Gastrocnemius medialis (tissue), 4 donors: ENCODE data around the gene TALDO1.

Experiments used
- CTCF ChIP-seq, 5 experiments: fragments of 450-650 bp in 3 of 5; fragments of 200-600 bp in 2 of 5; sonication (generic) in 2 of 5; IDR thresholded peaks in 4 of 5; conservative IDR thresholded peaks in 1 of 5; 1 replicate in 4 of 5; 2 replicates in 1 of 5; pipeline ENCODE4 v1.5.1; 2016 to 2019; ENCODE audit warnings: antibody characterized with exemption in 5 of 5, mild to moderate bottlenecking in 3 of 5, moderate library complexity in 3 of 5
- POLR2A ChIP-seq, 2 donors: fragments of 450-650 bp; IDR thresholded peaks; one replicate each; pipeline ENCODE4 v1.6.1; 2017; ENCODE audit warnings: antibody characterized with exemption in 2 of 2, mild to moderate bottlenecking in 2 of 2, moderate library complexity in 2 of 2

- TF ChIP-seq CTCF (IDR thresholded peaks at IDR 0.05 in 4 of 5, conservative IDR thresholded peaks at IDR 0.05 in 1 of 5) = no peak
- no peak for TF ChIP-seq POLR2A (IDR thresholded peaks at IDR 0.05)
Measured at GRCh38 chr11:765802-766091, 18.5 kb downstream of the TALDO1 start.
